CD4-positive, alpha-beta T cell treated with Interleukin-1 beta for 1 hour (primary cell): ENCODE data around the gene CDK16.

Experiments
- DNase-seq, 2 donors: peaks; one replicate each; pipeline ENCODE4 v3.0.0-alpha.2; 2020 to 2022

Gene CDK16

DNA sequence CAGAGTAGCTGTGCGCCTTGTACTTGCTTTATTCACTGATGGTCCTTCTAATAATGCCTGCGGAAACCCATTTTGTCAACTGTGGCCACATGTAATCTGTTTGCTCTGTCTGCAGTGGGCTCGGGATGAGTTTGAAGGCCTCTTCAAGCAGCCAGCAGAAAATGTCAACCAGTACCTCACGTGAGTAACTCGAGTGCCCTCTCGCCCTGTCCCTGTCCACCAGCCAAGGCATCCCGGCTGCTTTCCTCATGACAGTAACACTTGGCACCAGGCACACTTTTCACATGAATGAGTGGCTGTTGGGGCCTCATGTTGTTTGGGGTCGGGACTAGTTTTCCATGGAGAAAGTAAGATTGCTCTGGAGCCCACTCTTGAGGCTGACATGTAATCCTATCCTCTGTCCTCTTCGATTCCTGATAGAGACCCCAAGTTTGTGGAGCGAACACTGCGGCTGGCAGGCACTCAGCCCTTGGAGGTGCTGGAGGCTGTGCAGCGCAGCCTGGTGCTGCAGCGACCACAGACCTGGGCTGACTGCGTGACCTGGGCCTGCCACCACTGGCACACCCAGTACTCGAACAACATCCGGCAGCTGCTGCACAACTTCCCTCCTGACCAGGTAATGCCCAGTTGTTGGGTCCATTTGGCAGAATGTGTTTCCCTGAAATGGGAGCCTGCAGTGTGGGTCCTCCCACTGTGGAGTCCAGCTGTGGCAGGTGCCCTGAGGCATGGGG is 8.8 kb upstream of the CDK16 start:
- DNase-seq: no peak

DNA sequence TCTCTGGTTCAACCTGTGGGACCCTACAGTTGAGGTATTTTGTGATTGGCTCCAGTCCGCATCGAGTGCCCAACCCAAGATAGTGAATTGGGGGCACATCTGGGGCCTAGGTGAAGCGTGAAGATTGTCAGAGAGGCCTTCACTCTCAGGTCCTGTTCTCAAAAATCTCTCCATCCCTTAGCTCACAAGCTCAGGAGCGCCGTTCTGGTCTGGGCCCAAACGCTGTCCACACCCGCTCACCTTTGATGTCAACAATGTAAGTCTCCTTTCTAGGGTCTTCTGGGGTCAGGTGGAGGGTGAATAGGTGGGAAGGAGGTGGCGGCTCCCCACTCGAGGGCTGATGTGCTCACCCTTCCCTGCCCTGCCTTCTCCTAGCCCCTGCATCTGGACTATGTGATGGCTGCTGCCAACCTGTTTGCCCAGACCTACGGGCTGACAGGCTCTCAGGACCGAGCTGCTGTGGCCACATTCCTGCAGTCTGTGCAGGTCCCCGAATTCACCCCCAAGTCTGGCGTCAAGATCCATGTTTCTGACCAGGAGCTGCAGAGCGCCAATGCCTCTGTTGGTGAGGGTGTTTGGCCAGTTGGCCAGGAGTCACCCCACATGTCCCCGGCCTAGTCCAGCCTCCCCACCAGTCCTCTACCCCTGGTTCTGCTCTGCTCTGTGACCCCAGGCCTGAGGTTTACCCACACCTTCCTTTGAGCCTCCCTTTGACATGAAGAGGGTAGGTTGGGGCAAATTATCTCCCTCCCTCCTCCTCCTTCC is 7.6 kb upstream of the CDK16 start:
- DNase-seq: no peak

DNA sequence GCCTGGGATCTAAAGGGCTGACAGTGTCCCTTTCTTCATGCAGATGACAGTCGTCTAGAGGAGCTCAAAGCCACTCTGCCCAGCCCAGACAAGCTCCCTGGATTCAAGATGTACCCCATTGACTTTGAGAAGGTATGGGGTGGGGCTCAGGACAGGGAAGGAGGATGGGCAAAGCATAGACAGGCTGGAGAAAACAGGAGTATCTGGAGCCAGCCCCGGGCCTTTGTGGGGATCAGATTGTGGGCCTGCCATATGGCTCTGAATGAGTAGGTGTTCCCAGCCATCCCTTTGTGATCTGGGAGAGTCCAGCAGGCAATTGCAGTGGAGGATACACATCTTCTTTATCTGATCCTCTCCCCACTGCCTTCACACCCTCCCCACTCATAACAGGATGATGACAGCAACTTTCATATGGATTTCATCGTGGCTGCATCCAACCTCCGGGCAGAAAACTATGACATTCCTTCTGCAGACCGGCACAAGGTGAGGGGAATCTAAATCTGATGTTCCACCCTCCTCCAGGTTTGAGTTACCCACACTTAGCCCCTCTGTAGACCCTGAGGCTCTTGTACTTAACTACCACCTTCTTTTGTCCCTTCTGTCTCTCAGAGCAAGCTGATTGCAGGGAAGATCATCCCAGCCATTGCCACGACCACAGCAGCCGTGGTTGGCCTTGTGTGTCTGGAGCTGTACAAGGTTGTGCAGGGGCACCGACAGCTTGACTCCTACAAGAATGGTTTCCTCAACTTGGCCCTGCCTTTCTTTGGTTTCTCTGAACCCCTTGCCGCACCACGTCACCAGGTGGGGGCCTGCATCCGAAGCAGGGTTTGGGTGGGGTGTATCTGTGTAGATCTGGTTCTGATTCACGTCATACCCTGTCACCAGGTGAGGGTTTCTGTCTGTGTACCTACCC is 5.8 kb upstream of the CDK16 start:
- no peak for DNase-seq

DNA sequence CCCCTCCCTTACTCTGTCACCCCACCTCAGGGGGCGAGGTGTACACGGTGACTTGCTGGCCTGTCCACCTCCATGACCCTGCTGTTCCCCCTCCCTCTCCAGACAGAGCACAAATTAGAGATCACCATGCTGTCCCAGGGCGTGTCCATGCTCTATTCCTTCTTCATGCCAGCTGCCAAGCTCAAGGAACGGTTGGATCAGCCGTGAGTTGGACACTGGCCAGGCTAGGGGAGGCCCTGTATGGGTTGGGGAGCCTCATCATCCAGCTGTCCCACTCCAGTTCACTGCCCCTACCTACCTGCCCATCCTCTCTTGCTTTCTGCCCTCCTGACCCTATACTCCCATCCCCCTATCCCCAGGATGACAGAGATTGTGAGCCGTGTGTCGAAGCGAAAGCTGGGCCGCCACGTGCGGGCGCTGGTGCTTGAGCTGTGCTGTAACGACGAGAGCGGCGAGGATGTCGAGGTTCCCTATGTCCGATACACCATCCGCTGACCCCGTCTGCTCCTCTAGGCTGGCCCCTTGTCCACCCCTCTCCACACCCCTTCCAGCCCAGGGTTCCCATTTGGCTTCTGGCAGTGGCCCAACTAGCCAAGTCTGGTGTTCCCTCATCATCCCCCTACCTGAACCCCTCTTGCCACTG is 3.9 kb upstream of the CDK16 start:
- DNase-seq: no peak

DNA sequence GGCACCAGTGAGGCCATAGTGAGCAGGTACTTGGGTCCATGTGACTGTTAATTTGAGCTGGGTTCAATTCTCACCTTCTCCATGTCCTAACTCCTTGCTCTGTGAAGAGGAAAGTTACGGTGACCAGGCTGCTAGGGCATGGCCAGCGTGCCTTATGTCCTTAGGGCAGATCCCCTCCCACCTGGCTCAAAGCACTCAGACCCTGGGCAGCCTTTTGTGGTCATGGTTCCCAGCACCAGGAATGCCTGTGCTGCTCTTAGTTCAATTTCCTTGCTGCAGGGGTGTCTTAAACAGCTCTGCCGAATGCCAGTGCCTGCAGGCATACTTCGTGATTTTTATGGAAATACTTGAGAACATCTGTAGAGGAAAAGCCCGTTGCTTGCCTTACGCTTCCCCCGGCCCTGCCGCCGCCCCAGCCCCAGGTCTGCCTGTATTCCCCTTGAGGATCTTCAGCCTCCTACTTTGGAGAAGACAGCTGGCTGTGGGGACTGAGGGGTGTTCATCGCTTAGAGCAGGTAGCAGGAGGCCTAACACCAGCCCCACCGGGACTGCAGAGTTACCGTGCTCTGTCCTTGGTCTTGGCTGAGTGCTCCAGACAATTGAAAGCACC is 3.1 kb upstream of the CDK16 start:
- no peak for DNase-seq

DNA sequence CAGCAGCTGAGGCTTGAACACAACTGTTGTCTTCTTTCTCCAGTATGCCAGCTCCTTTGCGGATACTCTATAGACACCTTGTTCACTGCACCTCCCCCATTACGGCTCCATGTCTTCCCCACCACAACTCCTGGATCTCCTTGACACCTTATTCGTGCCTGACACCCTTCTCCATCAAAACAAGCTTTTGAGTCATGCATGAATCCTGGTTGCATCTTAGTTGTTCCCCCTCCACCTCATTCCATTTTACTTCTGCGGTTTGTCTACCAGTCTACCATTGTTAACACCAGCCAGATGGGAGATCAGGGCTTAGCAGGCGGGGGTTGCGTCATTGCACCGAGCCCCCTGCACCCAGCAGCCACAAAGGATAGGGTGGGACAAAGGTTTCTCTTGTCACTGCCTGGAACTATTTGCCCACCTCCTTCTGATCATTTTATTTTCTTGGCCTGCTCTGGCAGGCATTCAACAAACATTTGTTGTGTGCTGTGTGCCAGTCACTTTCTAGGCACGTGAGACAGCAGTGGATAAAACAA is 2.0 kb upstream of the CDK16 start:
- DNase-seq: no peak

DNA sequence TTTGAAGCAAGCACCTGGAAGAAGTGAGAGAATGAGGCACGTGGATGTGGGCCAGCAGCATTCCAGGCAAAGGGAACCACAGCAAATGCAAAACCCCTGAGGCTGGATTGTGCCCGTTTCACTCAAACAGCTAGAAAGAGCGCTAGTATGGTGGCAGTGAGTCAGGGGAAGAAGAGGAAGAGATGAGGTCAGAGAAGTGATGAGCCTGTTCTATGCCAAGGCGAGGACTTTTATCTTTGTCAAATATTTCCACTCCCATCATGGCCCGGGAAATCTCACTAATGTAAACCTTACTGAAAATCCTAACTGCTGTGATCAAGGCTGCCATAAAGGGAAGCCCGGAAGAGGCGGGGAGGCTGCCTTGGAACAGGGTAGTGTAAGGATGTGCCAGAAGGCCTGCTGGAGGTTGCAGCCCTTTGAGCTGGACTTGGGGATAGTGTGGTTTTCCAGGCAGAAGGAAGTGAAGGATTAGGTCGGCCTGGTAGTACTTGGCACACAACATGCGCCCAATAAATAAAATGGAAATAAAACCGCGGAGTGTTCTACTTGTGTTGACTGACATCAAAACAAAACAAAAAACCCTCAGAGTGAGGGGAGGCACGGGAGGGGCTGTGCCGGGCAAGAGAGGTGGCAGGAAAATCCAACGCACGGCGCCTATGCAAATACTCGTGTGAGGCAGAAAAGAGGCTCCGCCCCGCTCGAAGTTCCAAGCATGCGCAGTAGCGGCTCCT is 1.2 kb upstream of the CDK16 start:
- DNase-seq: peak in 1 of 2 donors; percentile 27

DNA sequence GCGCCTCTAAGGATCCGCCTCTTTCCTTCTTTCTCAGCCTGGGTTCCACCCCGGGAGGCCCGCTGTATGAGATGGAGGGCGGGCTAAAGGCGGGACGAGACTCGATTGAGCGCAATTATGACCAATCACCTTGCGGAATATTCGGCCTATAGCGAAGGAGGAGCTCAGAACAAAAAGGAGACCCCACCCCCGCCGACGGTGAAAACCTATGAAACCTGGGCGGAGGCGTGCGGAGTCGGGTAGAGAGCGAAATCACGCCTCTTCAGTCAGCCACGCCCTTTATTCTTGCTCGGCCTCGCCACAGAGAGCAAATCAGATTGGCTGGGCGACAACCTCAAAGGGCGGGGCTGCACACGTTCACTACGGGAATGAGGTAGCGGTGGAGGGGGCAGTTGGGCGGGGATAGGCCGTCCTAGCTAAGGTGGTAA is 615 bp upstream of the CDK16 start:
- DNase-seq: peak; percentile 97 to 100

DNA sequence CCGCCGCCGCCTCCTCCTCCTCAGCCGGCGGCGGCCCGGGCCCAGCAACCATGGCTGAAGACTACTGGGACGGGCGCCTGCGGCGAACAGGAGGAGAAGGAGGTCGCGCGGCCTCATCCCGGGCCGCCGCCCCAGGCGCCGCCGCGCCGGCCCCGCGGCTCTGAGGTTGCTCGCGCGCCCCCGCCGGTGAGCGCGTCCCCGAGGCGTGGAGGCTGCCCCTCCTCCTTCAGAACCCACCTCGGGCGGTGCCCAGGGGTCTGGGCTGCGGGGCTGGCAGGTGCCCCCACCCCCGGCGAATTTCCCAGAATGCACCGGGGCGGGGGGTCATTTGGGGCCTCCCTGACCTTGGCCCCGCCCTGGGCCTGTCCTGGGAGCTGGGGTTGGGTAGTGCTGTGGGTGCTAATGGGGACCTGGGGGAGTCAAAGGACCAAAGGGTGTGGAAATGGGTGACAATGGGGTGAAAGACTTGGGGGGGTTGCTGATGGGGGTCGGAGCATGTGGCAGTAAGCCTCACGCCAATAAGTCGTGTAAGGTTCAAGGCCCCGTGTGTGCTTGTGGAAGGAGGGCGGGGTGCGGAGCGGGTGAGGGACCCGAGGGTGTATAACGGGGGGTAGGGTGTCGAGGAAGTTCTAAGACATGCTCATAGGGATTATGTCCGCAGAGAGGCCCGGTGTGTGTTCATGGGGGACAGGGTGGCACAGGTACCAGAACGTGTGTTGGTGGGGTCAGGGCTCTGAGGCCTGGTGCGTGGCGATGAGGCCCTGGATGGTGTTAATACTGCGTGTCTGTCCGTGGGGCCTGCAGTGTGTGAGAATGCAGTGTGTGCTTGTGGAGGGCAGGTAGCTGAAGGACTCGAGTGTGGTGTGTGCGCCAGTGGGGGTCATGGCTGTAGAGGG is 687 bp downstream of the CDK16 start:
- DNase-seq: peak; percentile 65 to 66

DNA sequence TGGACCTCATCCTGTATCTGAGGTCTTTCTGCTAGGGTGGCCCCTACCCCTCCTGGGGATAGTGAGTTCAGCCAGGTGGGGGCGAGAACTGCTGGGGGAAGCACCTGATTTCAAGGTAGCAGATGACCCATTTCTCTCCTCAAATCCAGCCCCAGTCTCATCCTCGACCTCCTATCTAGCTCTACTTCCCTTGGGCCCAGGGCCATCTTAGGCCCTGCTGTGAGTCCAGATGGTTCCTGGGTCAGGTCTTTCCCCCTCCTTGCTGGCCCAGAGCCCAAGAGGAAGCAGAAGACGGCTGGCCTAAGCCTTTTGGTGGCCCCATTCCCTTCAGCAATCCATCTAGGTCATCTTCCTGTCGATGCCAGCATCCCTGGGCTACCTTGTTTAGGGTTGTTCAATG is 3.3 kb downstream of the CDK16 start:
- DNase-seq: no peak

DNA sequence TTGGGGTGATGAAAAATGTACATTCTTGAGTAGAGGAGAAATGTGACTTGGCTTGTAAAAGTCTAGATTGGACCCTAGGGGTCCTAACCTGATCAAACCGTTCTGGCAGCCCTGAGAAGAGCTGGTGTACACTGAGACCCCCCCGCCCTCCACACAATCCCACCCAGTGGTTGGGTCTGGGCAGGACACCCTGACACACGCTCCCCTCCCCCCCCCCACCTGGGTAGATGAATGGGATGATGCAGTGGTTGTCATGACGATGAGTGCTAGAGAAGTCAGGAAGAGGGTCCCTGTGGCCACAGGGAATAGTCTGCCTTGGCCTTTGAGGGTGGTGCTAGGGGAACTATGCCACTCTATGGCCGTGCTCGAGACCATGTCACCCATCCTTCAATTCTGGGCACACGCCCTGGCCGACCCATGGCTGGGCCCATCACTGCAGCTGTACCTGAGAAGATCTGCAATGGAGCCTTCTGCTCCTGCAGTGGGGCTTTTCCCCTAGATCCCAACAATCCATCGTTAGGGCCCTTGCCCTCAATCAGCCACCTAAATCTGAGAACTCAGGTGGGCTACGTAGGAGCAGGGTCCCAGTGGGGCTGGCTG is 4.4 kb downstream of the CDK16 start:
- no peak for DNase-seq

DNA sequence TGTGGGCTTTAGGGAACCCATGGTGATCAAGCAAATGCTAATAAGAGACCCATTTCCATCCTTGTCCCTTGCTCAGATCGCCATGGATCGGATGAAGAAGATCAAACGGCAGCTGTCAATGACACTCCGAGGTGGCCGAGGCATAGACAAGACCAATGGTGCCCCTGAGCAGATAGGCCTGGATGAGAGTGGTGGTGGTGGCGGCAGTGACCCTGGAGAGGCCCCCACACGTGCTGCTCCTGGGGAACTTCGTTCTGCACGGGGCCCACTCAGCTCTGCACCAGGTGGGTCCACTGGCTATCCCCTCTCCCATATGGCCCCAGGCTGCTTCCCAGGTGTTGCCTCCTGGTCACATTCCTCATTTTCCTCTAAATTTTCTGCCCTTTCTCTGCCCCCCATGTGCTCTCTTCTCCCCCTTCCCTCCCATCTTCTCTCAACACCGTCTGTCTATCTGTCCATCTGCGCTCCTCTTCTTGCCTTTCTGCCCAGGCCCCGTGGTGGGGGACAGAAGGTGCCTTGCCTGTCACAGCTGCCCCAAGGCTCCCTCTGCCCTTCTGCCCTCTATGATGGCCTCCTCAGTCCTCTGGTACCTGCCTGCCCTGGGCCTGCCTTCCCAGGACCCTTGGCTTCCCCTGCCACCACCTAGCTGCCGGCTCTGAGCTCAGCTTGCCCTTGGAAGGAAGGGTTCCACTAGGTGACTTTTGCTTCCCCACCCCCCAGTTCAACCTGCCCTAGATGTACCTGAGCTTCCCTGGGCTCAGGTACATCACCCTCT is 5.2 kb downstream of the CDK16 start:
- DNase-seq: no peak

DNA sequence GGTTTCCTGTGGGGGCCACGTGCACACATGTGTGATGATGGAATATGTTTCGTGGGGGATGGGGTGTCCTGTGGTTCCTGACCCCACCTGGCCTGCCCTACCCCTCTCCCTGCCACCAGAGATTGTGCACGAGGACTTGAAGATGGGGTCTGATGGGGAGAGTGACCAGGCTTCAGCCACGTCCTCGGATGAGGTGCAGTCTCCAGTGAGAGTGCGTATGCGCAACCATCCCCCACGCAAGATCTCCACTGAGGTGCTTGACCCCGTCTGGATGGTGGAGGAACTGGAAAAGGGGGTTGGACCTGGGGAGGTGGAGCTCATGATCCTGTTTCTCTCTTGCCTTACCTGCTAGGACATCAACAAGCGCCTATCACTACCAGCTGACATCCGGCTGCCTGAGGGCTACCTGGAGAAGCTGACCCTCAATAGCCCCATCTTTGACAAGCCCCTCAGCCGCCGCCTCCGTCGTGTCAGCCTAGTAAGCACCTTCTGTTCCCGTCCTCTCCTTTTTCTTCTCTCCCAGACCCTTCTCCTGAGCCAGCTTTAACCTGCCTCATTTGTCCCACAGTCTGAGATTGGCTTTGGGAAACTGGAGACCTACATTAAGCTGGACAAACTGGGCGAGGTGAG is 5.9 kb downstream of the CDK16 start:
- no peak for DNase-seq

DNA sequence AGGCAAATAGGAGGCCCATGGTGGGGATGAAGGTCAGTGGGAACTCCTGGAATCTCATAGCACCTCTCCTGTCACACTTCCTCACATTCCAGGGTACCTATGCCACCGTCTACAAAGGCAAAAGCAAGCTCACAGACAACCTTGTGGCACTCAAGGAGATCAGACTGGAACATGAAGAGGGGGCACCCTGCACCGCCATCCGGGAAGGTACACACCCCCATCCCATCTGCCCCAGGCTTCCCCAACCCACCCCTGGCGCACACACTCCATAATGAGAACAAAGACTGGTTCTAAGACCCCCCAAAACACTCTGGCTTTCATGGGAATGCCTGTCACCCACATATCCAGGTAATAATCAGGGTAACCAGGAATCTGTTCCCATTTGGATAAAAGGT is 6.4 kb downstream of the CDK16 start:
- no peak for DNase-seq

DNA sequence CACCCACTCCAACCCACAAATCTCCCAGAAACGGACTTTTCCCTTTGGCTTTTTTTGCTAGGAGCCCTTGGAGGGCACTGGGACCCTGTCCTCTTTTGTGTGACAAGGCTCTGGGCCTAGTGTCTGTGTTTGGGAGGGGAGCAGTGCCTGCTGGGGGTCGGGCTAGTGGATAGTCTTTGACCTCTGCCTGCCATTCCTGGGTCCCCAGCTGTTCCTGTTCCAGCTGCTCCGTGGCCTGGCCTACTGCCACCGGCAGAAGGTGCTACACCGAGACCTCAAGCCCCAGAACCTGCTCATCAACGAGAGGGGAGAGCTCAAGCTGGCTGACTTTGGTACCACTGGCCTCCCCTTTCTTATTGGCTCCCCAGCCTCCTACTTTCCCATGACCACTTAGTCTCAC is 7.6 kb downstream of the CDK16 start:
- no peak for DNase-seq

DNA sequence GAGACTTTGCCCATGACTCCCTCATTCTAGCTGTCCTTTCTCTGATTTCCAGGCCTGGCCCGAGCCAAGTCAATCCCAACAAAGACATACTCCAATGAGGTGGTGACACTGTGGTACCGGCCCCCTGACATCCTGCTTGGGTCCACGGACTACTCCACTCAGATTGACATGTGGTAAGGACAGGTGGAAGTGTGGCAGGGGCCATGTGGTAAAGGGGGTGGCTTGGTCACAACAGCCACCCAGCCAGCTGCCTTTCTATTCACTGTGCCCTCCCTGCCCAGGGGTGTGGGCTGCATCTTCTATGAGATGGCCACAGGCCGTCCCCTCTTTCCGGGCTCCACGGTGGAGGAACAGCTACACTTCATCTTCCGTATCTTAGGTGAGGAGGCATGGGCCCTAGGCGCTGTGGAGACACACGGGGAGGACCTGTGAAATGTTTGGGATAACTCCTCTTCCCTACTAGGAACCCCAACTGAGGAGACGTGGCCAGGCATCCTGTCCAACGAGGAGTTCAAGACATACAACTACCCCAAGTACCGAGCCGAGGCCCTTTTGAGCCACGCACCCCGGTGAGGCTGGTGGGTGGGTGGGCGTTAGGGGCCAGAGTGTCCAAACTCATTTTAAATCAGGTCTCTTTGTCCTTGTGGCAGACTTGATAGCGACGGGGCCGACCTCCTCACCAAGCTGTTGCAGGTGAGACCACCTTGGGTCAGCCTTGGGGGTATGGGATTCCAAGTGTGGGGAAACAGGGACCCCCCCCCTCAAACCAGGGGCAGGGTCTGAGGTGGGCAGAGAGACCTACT is 8.3 kb downstream of the CDK16 start:
- no peak for DNase-seq

DNA sequence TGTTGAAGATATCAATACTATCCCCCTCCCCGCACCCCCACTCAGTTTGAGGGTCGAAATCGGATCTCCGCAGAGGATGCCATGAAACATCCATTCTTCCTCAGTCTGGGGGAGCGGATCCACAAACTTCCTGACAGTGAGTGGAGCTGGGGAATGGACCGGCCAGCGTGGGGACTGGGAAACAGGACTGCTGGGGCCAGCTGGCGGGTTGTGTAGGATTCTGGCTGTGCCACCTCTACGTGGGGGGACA is 8.8 kb downstream of the CDK16 start:
- no peak for DNase-seq
